WTC11 (cell line): ENCODE measurements around the gene SURF1. TPM values are rescaled to one million over a fixed set of nuclear protein-coding genes. Genes with fewer than 3 reads are reported as not detected.
A peak's percentile ranks its signal among the peaks of the same experiment; 100 is the strongest.

Experiments
- ATAC-seq: fragments of 200-7000 bp; cut with Tn5 transposase; 2 replicates; pipeline ENCODE4 v1.10.0; 2021; ENCODE audit warnings: mild to moderate bottlenecking, moderate library complexity
- Bru-seq: library from RNA; stranded (reverse); fragments of 400-500 nt; gene quantifications from one replicate; lab custom pipeline; 2021; lab: Mats Ljungman, UMichigan
- CTCF ChIA-PET: fragments of 300-600 bp; sonication (Branson Sonifier 250); formaldehyde crosslinking; loops from one replicate; lab custom pipeline; 2021; ENCODE audit warnings: antibody characterized with exemption; lab: Charles Lee
- POLR2A ChIA-PET: fragments of 350-600 bp; sonication (Branson Sonifier 250); formaldehyde crosslinking; loops from one replicate; lab custom pipeline; 2021; ENCODE audit warnings: antibody characterized with exemption; lab: Charles Lee
- DNase-seq: peaks from one replicate; pipeline ENCODE4 v3.0.0; 2021; ENCODE audit warnings: low spot score
- H3K27ac Mint-ChIP-seq: 2 replicates; pipeline ENCODE4 v1.8.0; 2021; ENCODE audit warnings: mixed read lengths
- H3K27me3 Mint-ChIP-seq: 2 replicates; pipeline ENCODE4 v1.8.0; 2021; ENCODE audit warnings: low read depth, mild to moderate bottlenecking, moderate library complexity, mixed read lengths
- H3K36me3 Mint-ChIP-seq: 2 replicates; pipeline ENCODE4 v1.8.0; 2021; ENCODE audit warnings: mixed read lengths
- H3K4me1 Mint-ChIP-seq: 2 replicates; pipeline ENCODE4 v1.8.0; 2022; ENCODE audit warnings: mixed read lengths
- H3K4me3 Mint-ChIP-seq: 2 replicates; pipeline ENCODE4 v1.8.0; 2021; ENCODE audit warnings: mild to moderate bottlenecking, moderate library complexity, mixed read lengths
- H3K9me3 Mint-ChIP-seq: 2 replicates; pipeline ENCODE4 v1.8.0; 2021; ENCODE audit warnings: mixed read lengths
- AFF4 ChIP-seq: sonication (generic); formaldehyde crosslinking; IDR thresholded peaks from 2 replicates; pipeline ENCODE4 v1.8.1; 2023; ENCODE audit warnings: mild to moderate bottlenecking, missing genetic modification reagents, borderline replicate concordance
- AR ChIP-seq: fragments of 250-450 bp; sonication (Bioruptor Pico); IDR thresholded peaks from 2 replicates; pipeline ENCODE4 v1.9.0; 2021; ENCODE audit warnings: mild to moderate bottlenecking
- CBFB ChIP-seq: sonication (generic); formaldehyde crosslinking; IDR thresholded peaks from 2 replicates; pipeline ENCODE4 v1.8.1; 2022; ENCODE audit warnings: mild to moderate bottlenecking, low read depth, missing genetic modification reagents
- CDX4 ChIP-seq: fragments of 250-450 bp; sonication (Bioruptor Pico); IDR thresholded peaks from 2 replicates; pipeline ENCODE4 v1.9.0; 2021; ENCODE audit warnings: moderate library complexity, mild to moderate bottlenecking, inconsistent platforms, borderline replicate concordance
- CTCF ChIP-seq: fragments of 200-600 bp; IDR thresholded peaks from 2 replicates; pipeline ENCODE4 v1.8.0; 2022; ENCODE audit warnings: antibody characterized with exemption
- E2F1 ChIP-seq: sonication (generic); formaldehyde crosslinking; IDR thresholded peaks from 2 replicates; pipeline ENCODE4 v1.8.0; 2022; ENCODE audit warnings: mild to moderate bottlenecking, missing genetic modification reagents
- FOXP1 ChIP-seq: sonication (generic); formaldehyde crosslinking; IDR thresholded peaks from 2 replicates; pipeline ENCODE4 v1.8.0; 2022; ENCODE audit warnings: missing genetic modification reagents, mild to moderate bottlenecking, moderate library complexity, borderline replicate concordance
- GTF2I ChIP-seq: fragments of 250-450 bp; sonication (Bioruptor Pico); conservative IDR thresholded peaks from 2 replicates; pipeline ENCODE4 v1.4.0; 2021; ENCODE audit warnings: mild to moderate bottlenecking
- IRF2 ChIP-seq: sonication (generic); formaldehyde crosslinking; IDR thresholded peaks from 2 replicates; pipeline ENCODE4 v1.8.0; 2022; ENCODE audit warnings: low read depth, missing genetic modification reagents, borderline replicate concordance
- KAT7 ChIP-seq: sonication (generic); formaldehyde crosslinking; IDR thresholded peaks from 2 replicates; pipeline ENCODE4 v1.8.1; 2023; ENCODE audit warnings: missing genetic modification reagents, mild to moderate bottlenecking, borderline replicate concordance
- MAX ChIP-seq: sonication (generic); formaldehyde crosslinking; IDR thresholded peaks from 2 replicates; pipeline ENCODE4 v1.8.0; 2022; ENCODE audit warnings: mild to moderate bottlenecking, missing genetic modification reagents
- MLX ChIP-seq: sonication (generic); formaldehyde crosslinking; IDR thresholded peaks from 2 replicates; pipeline ENCODE4 v1.8.1; 2023; ENCODE audit warnings: mild to moderate bottlenecking, missing genetic modification reagents, moderate library complexity
- NR3C1 ChIP-seq: sonication (generic); formaldehyde crosslinking; conservative IDR thresholded peaks from 2 replicates; pipeline ENCODE4 v1.8.1; 2023; ENCODE audit warnings: low read depth, mild to moderate bottlenecking, missing genetic modification reagents
- OVOL2 ChIP-seq: fragments of 250-450 bp; sonication (Bioruptor Pico); IDR thresholded peaks from 2 replicates; pipeline ENCODE4 v1.9.0; 2021; ENCODE audit warnings: mild to moderate bottlenecking, borderline replicate concordance
- PRRX2 ChIP-seq: fragments of 250-450 bp; sonication (Bioruptor Pico); IDR thresholded peaks from 2 replicates; pipeline ENCODE4 v1.8.0; 2021; ENCODE audit warnings: mild to moderate bottlenecking
- RELA ChIP-seq: sonication (generic); formaldehyde crosslinking; IDR thresholded peaks from 2 replicates; pipeline ENCODE4 v1.8.1; 2022; ENCODE audit warnings: missing genetic modification reagents, mild to moderate bottlenecking, borderline replicate concordance
- SMAD3 ChIP-seq: sonication (generic); formaldehyde crosslinking; IDR thresholded peaks from 2 replicates; pipeline ENCODE4 v1.8.0; 2022; ENCODE audit warnings: missing genetic modification reagents, mild to moderate bottlenecking, borderline replicate concordance
- SOX15 ChIP-seq: fragments of 250-450 bp; sonication (Bioruptor Pico); IDR thresholded peaks from 2 replicates; pipeline ENCODE4 v1.9.0; 2021; ENCODE audit warnings: mild to moderate bottlenecking
- ZNF232 ChIP-seq: sonication (generic); formaldehyde crosslinking; IDR thresholded peaks from 2 replicates; pipeline ENCODE4 v1.8.0; 2022; ENCODE audit warnings: mild to moderate bottlenecking, missing genetic modification reagents
- ZNF263 ChIP-seq: sonication (generic); formaldehyde crosslinking; IDR thresholded peaks from 2 replicates; pipeline ENCODE4 v1.8.1; 2022; ENCODE audit warnings: low read depth, mild to moderate bottlenecking, moderate library complexity, missing genetic modification reagents
- ZNF671 ChIP-seq: fragments of 250-450 bp; sonication (Bioruptor Pico); IDR thresholded peaks from 2 replicates; pipeline ENCODE4 v1.8.0; 2021; ENCODE audit warnings: mild to moderate bottlenecking
- ZSCAN18 ChIP-seq: fragments of 250-450 bp; sonication (Bioruptor Pico); IDR thresholded peaks from 2 replicates; pipeline ENCODE4 v2.1.2; 2022; ENCODE audit warnings: mild to moderate bottlenecking, moderate library complexity
- long read RNA-seq, 3 experiments: library from RNA in 1 of 3; library from capped mRNA in 1 of 3; library from polyadenylated mRNA in 1 of 3; unstranded in 2 of 3; stranded (forward) in 1 of 3; transcript quantifications; one replicate each; pipeline ENCODE4 v2.0.0, GENCODE V29; 2021
- total RNA-seq: library from RNA; stranded (reverse); gene quantifications from 3 replicates; pipeline ENCODE4 v1.2.3, GENCODE V29; 2021

Gene SURF1
- total RNA-seq (33.3 to 36.4 TPM (median 35.6 TPM) in 3 replicates), Bru-seq, nascent RNA (percentile 74 among the genes with signal in this experiment)
- long read RNA-seq, experiment 1, transcript SURF1-201 (9 exons, 1,093 nt): major isoform, 50 of 61 reads
- long read RNA-seq, experiment 1, partial matches to known transcripts: 2 of 61 reads
- long read RNA-seq, experiment 1, other reads (novel, unspliced or antisense): 8 of 61 reads
- long read RNA-seq, experiment 2, transcript SURF1-201 (9 exons, 1,093 nt): major isoform, 34 of 58 reads
- long read RNA-seq, experiment 2, partial matches to known transcripts: 19 of 58 reads
- long read RNA-seq, experiment 2, other reads (novel, unspliced or antisense): 3 of 58 reads
- long read RNA-seq, experiment 3, partial matches to known transcripts: 1 of 8 reads
- long read RNA-seq, experiment 3, other reads (novel, unspliced or antisense): 6 of 8 reads

- CTCF ChIA-PET: interaction anchor here (0.6 to 7.9 kb wide), 12 partner anchors 9 to 212 kb away, joined by 3 to 74 read pairs (median 6); partner anchors contain the start of genes CACFD1, MED22, RPL7A and SLC2A6
- Mint-ChIP-seq H3K27ac (no peak within 1 kb of the TSS; the same call in 1 of the 2 replicates), H3K9me3 (no peaks in the 10 kb centered on the region), H3K4me3 (peak within 1 kb of the TSS; percentile 90), H3K27me3 (no peaks in the 10 kb centered on the region), H3K36me3 (peaks cover 32% of the 10 kb centered on the region), H3K4me1 (peaks cover 17% of the 10 kb centered on the region)
- POLR2A ChIA-PET: interaction anchor here (0.8 to 1.7 kb wide), 4 partner anchors 9 to 74 kb away, joined by 3 to 7 read pairs (median 4); partner anchors contain the start of genes MED22 and RPL7A
- DNase-seq (peak; percentile 89), ATAC-seq (peak; percentile 38)
- TF ChIP-seq CBFB (CRISPR knock-in tag) (0 out of 2 replicates have a peak, but pooled peaks have one; percentile 51), NR3C1 (CRISPR knock-in tag) (no peak), ZSCAN18 (no peak), GTF2I (CRISPR knock-in tag) (no peak), MLX (CRISPR knock-in tag) (no peak), SOX15 (CRISPR knock-in tag) (no peak), OVOL2 (CRISPR knock-in tag) (no peak), CTCF (no peak), AFF4 (CRISPR knock-in tag) (no peak), CDX4 (no peak), ZNF232 (CRISPR knock-in tag) (no peak), RELA (CRISPR knock-in tag) (no peak), PRRX2 (CRISPR knock-in tag) (no peak), MAX (CRISPR knock-in tag) (peak; percentile 66; the same call in 1 of the 2 replicates), FOXP1 (peak; percentile 58; the same call in 1 of the 2 replicates), KAT7 (CRISPR knock-in tag) (no peak), AR (CRISPR knock-in tag) (no peak), SMAD3 (CRISPR knock-in tag) (no peak), IRF2 (CRISPR knock-in tag) (no peak), ZNF671 (CRISPR knock-in tag) (no peak), ZNF263 (no peak), E2F1 (no peak)
Measured at GRCh38 chr9:133356391-133357091, at the start of gene SURF1, which contains the start of gene SURF2. SURF1 (minus strand) TSS chr9:133356487; CDS start chr9:133356453, 34 bp downstream. SURF2 (plus strand) TSS chr9:133356550; CDS start chr9:133356593, 43 bp downstream.
